Astrocyte (in vitro differentiated cells and primary cell): ENCODE data around the gene SLC43A2. TPM values are rescaled to one million over a fixed set of nuclear protein-coding genes. Genes with fewer than 3 reads are reported as not detected.

Experiments used
- DNase-seq: peaks from one replicate; pipeline ENCODE4 v3.0.0-alpha.2; 2010; ENCODE audit warnings: low read depth
- FAIRE-seq: peaks from 2 replicates; lab custom pipeline; 2011; peaks lifted over from hg19 to GRCh38; lab: Jason Lieb, UNC
- H2AFZ ChIP-seq: 2 replicates; pipeline ENCODE4 v1.6.0; 2012; ENCODE audit warnings: low read depth, low read length, inconsistent platforms
- H3K27ac ChIP-seq: 2 replicates; pipeline ENCODE4 v1.5.1; 2011; ENCODE audit warnings: low read depth, low read length, inconsistent platforms
- H3K27me3 ChIP-seq: 2 replicates; pipeline ENCODE4 v1.6.0; 2011; ENCODE audit warnings: low read length, inconsistent platforms; ENCODE audit not compliant: insufficient read depth
- H3K36me3 ChIP-seq: 2 replicates; pipeline ENCODE4 v1.5.1; 2011; ENCODE audit warnings: low read length, inconsistent platforms; ENCODE audit not compliant: insufficient read depth
- H3K4me1 ChIP-seq: 2 replicates; pipeline ENCODE4 v1.5.1; 2011; ENCODE audit warnings: low read length, inconsistent platforms; ENCODE audit not compliant: insufficient read depth
- H3K4me2 ChIP-seq: 2 replicates; pipeline ENCODE4 v1.6.0; 2012; ENCODE audit warnings: low read length, inconsistent platforms
- H3K4me3 ChIP-seq: 2 replicates; pipeline ENCODE4 v1.5.1; 2011; ENCODE audit warnings: low read depth, mild to moderate bottlenecking, low read length, inconsistent platforms; ENCODE audit not compliant: insufficient read depth
- H3K79me2 ChIP-seq: 2 replicates; pipeline ENCODE4 v1.6.0; 2012; ENCODE audit warnings: mild to moderate bottlenecking, low read length, inconsistent platforms; ENCODE audit not compliant: insufficient read depth
- H3K9ac ChIP-seq: 2 replicates; pipeline ENCODE4 v1.6.0; 2012; ENCODE audit warnings: mild to moderate bottlenecking, low read length, inconsistent platforms
- H3K9me3 ChIP-seq: 2 replicates; pipeline ENCODE4 v1.5.1; 2012; ENCODE audit warnings: low read depth, mild to moderate bottlenecking, low read length, inconsistent platforms; ENCODE audit not compliant: insufficient read depth
- H4K20me1 ChIP-seq: 2 replicates; pipeline ENCODE4 v1.6.0; 2012; ENCODE audit warnings: low read length, inconsistent platforms; ENCODE audit not compliant: insufficient read depth
- H3K27ac Mint-ChIP-seq: one replicate; pipeline ENCODE4 v1.8.0; 2021; ENCODE audit warnings: mild to moderate bottlenecking, mixed read lengths; ENCODE audit not compliant: unreplicated experiment
- H3K27me3 Mint-ChIP-seq: one replicate; pipeline ENCODE4 v1.8.0; 2021; ENCODE audit warnings: low read depth, mixed read lengths; ENCODE audit not compliant: unreplicated experiment
- H3K36me3 Mint-ChIP-seq: one replicate; pipeline ENCODE4 v1.8.0; 2021; ENCODE audit warnings: low read depth, mixed read lengths; ENCODE audit not compliant: unreplicated experiment
- H3K4me1 Mint-ChIP-seq: one replicate; pipeline ENCODE4 v1.8.0; 2021; ENCODE audit warnings: low read depth, mixed read lengths; ENCODE audit not compliant: unreplicated experiment
- H3K4me3 Mint-ChIP-seq: one replicate; pipeline ENCODE4 v1.8.0; 2021; ENCODE audit warnings: mild to moderate bottlenecking, moderate library complexity, mixed read lengths; ENCODE audit not compliant: unreplicated experiment
- H3K9me3 Mint-ChIP-seq: one replicate; pipeline ENCODE4 v1.8.0; 2021; ENCODE audit warnings: mild to moderate bottlenecking, mixed read lengths; ENCODE audit not compliant: unreplicated experiment
- CTCF ChIP-seq: IDR thresholded peaks from 2 replicates; pipeline ENCODE4 v1.5.1; 2011; ENCODE audit warnings: low read depth, mild to moderate bottlenecking, inconsistent platforms, low read length, moderate library complexity; ENCODE audit not compliant: insufficient read depth
- EZH2 ChIP-seq: IDR thresholded peaks from 2 replicates; pipeline ENCODE4 v1.6.1; 2012; ENCODE audit warnings: mild to moderate bottlenecking, low read length, inconsistent platforms; ENCODE audit not compliant: insufficient read depth
- total RNA-seq: library from RNA; stranded (reverse); gene quantifications from 2 replicates; pipeline ENCODE4 v1.2.1, GENCODE V29; 2021

Gene SLC43A2
- total RNA-seq, 1 donor from 2014 or later: 17.9 TPM

- H3K9ac ChIP-seq: no peak overlapping the region
- H3K4me1 ChIP-seq: no peaks in the 10 kb centered on the region
- peaks cover 2% of the 10 kb centered on the region for H3K4me1 Mint-ChIP-seq
- DNase-seq (no peak), FAIRE-seq (no peak)
- H3K36me3 Mint-ChIP-seq: peaks cover 12% of the 10 kb centered on the region
- no peak overlapping the region for H3K27ac Mint-ChIP-seq
- TF ChIP-seq CTCF (no peak), EZH2 (no peak)
- H3K4me3 ChIP-seq: no peak overlapping the region
- H4K20me1 ChIP-seq: no peaks in the 10 kb centered on the region
- H3K79me2 ChIP-seq: no peaks in the 10 kb centered on the region
- no peak overlapping the region for H3K4me3 Mint-ChIP-seq
- H3K27me3 ChIP-seq: no peaks in the 10 kb centered on the region
- no peaks in the 10 kb centered on the region for H3K9me3 ChIP-seq
- H3K9me3 Mint-ChIP-seq: no peaks in the 10 kb centered on the region
- peaks cover 5% of the 10 kb centered on the region for H3K27me3 Mint-ChIP-seq
- H3K4me2 ChIP-seq: no peak overlapping the region
- H2AFZ ChIP-seq: no peak overlapping the region
- no peak overlapping the region for H3K27ac ChIP-seq
- H3K36me3 ChIP-seq: no peaks in the 10 kb centered on the region
Measured at GRCh38 chr17:1635675-1636465, 7.2 kb upstream of the SLC43A2 start.

- DNase-seq (no peak), FAIRE-seq (no peak)
- no peak overlapping the region for H2AFZ ChIP-seq
- no peaks in the 10 kb centered on the region for H3K79me2 ChIP-seq
- no peak overlapping the region for H3K4me2 ChIP-seq
- H3K4me3 Mint-ChIP-seq: no peak overlapping the region
- H4K20me1 ChIP-seq: no peaks in the 10 kb centered on the region
- H3K27ac Mint-ChIP-seq: no peak overlapping the region
- no peak overlapping the region for H3K9ac ChIP-seq
- peaks cover 12% of the 10 kb centered on the region for H3K36me3 Mint-ChIP-seq
- H3K4me3 ChIP-seq: no peak overlapping the region
- peaks cover 7% of the 10 kb centered on the region for H3K27me3 Mint-ChIP-seq
- no peaks in the 10 kb centered on the region for H3K4me1 ChIP-seq
- no peaks in the 10 kb centered on the region for H3K9me3 Mint-ChIP-seq
- no peaks in the 10 kb centered on the region for H3K27me3 ChIP-seq
- TF ChIP-seq EZH2 (no peak), CTCF (no peak)
- no peaks in the 10 kb centered on the region for H3K9me3 ChIP-seq
- no peaks in the 10 kb centered on the region for H3K36me3 ChIP-seq
- peaks cover 2% of the 10 kb centered on the region for H3K4me1 Mint-ChIP-seq
- H3K27ac ChIP-seq: no peak overlapping the region
Measured at GRCh38 chr17:1634841-1635650, 6.4 kb upstream of the SLC43A2 start.
